ENCODE data around the gene TTYH2.

DNA sequence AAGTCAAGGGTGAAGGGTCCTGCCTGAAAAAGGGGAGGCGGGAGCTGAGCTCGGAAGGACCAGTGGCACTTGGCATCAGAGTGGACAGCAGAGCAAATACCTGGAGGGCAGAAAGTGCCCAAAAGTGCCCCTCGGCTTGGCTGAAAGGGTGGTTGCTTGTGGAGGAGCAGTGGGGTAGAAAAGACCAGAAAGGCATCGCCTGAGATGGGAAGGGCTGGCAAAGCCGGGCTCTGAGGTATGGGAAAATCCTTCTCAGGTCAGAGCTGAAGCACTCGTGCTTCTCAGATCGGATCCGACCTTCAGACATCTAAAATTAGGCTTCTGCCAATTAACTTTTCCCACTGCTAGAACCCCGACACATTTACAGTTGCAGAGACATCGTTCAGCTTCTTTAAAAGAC is 11.4 kb upstream of the TTYH2 start:
- TF ChIP-seq, protein P1, sequence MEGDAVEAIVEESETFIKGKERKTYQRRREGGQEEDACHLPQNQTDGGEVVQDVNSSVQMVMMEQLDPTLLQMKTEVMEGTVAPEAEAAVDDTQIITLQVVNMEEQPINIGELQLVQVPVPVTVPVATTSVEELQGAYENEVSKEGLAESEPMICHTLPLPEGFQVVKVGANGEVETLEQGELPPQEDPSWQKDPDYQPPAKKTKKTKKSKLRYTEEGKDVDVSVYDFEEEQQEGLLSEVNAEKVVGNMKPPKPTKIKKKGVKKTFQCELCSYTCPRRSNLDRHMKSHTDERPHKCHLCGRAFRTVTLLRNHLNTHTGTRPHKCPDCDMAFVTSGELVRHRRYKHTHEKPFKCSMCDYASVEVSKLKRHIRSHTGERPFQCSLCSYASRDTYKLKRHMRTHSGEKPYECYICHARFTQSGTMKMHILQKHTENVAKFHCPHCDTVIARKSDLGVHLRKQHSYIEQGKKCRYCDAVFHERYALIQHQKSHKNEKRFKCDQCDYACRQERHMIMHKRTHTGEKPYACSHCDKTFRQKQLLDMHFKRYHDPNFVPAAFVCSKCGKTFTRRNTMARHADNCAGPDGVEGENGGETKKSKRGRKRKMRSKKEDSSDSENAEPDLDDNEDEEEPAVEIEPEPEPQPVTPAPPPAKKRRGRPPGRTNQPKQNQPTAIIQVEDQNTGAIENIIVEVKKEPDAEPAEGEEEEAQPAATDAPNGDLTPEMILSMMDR (IDR thresholded peaks at IDR 0.05): no peak
- TF ChIP-seq POLR2AphosphoS5 (IDR thresholded peaks at IDR 0.05): no peak
- no peak for TF ChIP-seq POLR2A (IDR thresholded peaks at IDR 0.05)
- TF ChIP-seq EP300 (IDR thresholded peaks at IDR 0.05): no peak

All from sigmoid colon (tissue), 4 donors.